ENCODE results near the gene VAMP5. TPM values are rescaled to one million over a fixed set of nuclear protein-coding genes. Genes with fewer than 3 reads are reported as not detected.

The VAMP5 gene
- total and polyA plus RNA-seq, 9 of the 15 experiments (the other 6 are each of a cell fraction or from before 2014, with no cell fraction given) = 0.54 to 1.9 (median 1.5) TPM; not detected in 2

DNA sequence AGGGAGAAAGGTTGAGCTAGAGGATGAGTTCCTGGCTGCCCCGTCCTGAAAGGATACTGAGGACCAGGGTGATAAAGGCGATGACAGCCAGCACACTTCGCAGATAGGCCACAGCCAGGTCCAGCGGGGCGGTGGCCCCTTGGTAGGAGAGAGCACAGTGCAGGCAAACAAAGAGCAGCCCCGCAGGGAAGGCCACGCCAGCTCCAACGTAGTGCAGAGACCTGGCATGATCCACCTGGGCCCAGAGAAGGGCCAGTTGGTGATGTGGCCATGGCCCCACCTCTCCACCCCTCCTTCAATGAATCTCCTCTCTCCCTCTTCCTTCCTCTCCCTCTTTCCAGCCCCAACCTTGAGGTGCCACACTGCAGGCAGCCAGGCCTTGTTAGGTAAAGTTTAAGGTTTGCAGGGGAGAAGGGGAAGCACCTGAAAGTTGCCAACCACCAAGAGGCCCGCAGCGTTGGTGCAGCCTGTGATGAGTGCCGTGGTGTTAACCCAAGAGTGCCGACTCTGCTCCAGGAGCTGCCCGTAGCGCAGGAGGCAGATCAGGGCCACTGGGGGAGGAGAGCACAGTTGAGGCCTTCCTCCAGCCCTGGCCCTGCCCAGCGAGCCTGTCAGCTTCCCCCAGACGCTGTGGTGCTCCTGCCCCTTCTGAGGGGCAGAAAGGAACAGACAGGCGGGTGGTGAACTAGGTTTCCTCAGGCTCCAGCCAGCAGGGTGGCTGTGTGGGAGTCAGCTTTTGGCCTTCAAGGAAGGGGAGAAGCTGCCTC is 15.4 kb downstream of the VAMP5 start:
- H2AFZ ChIP-seq (ENCODE audit: low read depth, low read length) = no peak overlapping the region
- intact Hi-C loops (cut with micrococcal nuclease) = loop anchor here (5.0 kb wide), 1 partner anchor 177 kb away; no protein-coding TSS in a partner anchor
- 77% methylated on average over 14 of the region's 17 CpGs for WGBS (ENCODE audit: insufficient coverage, low coverage, missing lambda C conversion rate)
- POLR2A ChIA-PET = interaction anchor here (0.9 to 4.5 kb wide), 9 partner anchors 9 to 211 kb away, joined by 3 to 25 read pairs (median 4); partner anchors contain the start of genes C2orf68, MAT2A and VAMP8
- H3K9me1 ChIP-seq (ENCODE audit: control insufficient read depth, insufficient read depth, low read length) = no peaks in the 10 kb centered on the region
- no peaks in the 10 kb centered on the region for H3K9me3 ChIP-seq (replicated peaks; ENCODE audit: control insufficient read depth, insufficient read depth, low read depth, low read length)
- CTCF ChIA-PET (ENCODE audit: low intra/inter-chr PET ratio) = no interaction called here
- no peak for DNase-seq (ENCODE audit: extremely low read depth in 1 of 4, low spot score in 3 of 4)
- TF ChIP-seq SUPT5H (IDR thresholded peaks at IDR 0.05) (peak; percentile 37; the same call in 1 of the 2 replicates), POLR2A (conservative IDR thresholded peaks at IDR 0.05) (peak; percentile 43), POLR2G (IDR thresholded peaks at IDR 0.05; ENCODE audit: low read depth, low read length) (peak; percentile 70), NFYB (IDR thresholded peaks at IDR 0.05; ENCODE audit: extremely low read depth, insufficient read length) (no peak), RBFOX2 (IDR thresholded peaks at IDR 0.05; ENCODE audit: low read depth, low read length) (peak; percentile 66), ZNF696 (CRISPR knock-in tag; conservative IDR thresholded peaks at IDR 0.05) (no peak), SMAD3 (CRISPR knock-in tag; conservative IDR thresholded peaks at IDR 0.05) (no peak), SREBF1 (IDR thresholded peaks at IDR 0.05; ENCODE audit: borderline replicate concordance, low read depth, low read length) (no peak), POLR2B (IDR thresholded peaks at IDR 0.05; ENCODE audit: low read depth, partially characterized antibody) (no peak), TRIM28 (IDR thresholded peaks at IDR 0.05) (no peak), POLR2H (tag; IDR thresholded peaks at IDR 0.05; ENCODE audit: low read depth) (no peak)
- no peaks in the 10 kb centered on the region for H4K20me1 ChIP-seq (replicated peaks; ENCODE audit: control insufficient read depth, insufficient read depth, low read length)
- H3K4me2 ChIP-seq (ENCODE audit: insufficient read depth, low read length) = no peak overlapping the region
- peaks cover 14 to 48% of the 10 kb centered on the region in 2 experiments; a peak in 4 of 5 replicates for H3K4me1 ChIP-seq (replicated peaks in 1 of 2; ENCODE audit: control insufficient read depth in 2 of 2, insufficient read depth in 2 of 2, low read length in 2 of 2)
- peaks cover 45% of the 10 kb centered on the region for H3K79me2 ChIP-seq (ENCODE audit: control insufficient read depth, insufficient read depth, low read length)
- no peak overlapping the region for H3K27ac ChIP-seq (ENCODE audit: extremely low read depth, low read depth, low read length)
- BruUV-seq (replicated peaks) = no TSS peak
- no peak for FAIRE-seq
- H3K36me3 ChIP-seq (ENCODE audit: control insufficient read depth, insufficient read depth, low read length) = peaks cover 31% of the 10 kb centered on the region; the same call in 2 of the 3 replicates
- no peak overlapping the region for H3K4me3 ChIP-seq
- in situ Hi-C loops (cut with MboI) = no loop called here
- no peaks in the 10 kb centered on the region for H3K27me3 ChIP-seq (ENCODE audit: control insufficient read depth in 2 of 2, insufficient read depth in 2 of 2, low read length in 2 of 2)
- no peak for ATAC-seq
- H3K9ac ChIP-seq (ENCODE audit: insufficient read depth in 1 of 2, low read depth in 2 of 2, low read length in 2 of 2) = peak overlapping the region in 1 of 2 experiments; percentile 46; a peak in 2 of 4 replicates

Data from K562 (cell line).